HL-60/S4 treated with retinoic acid at 250 ng/mL for 4 days and 3 days (cell line): ENCODE measurements around the gene PTPN18.

ENCODE experiments used
- in situ Hi-C: fragments of 300-500 bp; cut with MboI; formaldehyde crosslinking; loops from 2 replicates; pipeline ENCODE4 v1.7.0; 2022; ENCODE audit warnings: low sequenced_read_pairs

PTPN18 gene

GRCh38 chr2:130358420-130359350 is 2.8 kb downstream of the PTPN18 start:
- in situ Hi-C loops: no loop called here

GRCh38 chr2:130359466-130359865 is 3.6 kb downstream of the PTPN18 start:
- in situ Hi-C loops: no loop called here

- in situ Hi-C loops: no loop called here
These were observed 7.6 kb downstream of the PTPN18 start for GRCh38 chr2:130363479-130363878.

- in situ Hi-C loops: no loop called here
These were observed 9.2 kb downstream of the PTPN18 start for GRCh38 chr2:130365075-130365474.

GRCh38 chr2:130365963-130366362 is 10.1 kb downstream of the PTPN18 start:
- in situ Hi-C loops: no loop called here

- in situ Hi-C loops: no loop called here
These were observed 10.9 kb downstream of the PTPN18 start for GRCh38 chr2:130366720-130367119.

- in situ Hi-C loops: no loop called here
These were observed 12.9 kb downstream of the PTPN18 start for GRCh38 chr2:130368786-130369185.

GRCh38 chr2:130369311-130369964 is 13.6 kb downstream of the PTPN18 start:
- in situ Hi-C loops: no loop called here

GRCh38 chr2:130369965-130370341 is 14.1 kb downstream of the PTPN18 start:
- in situ Hi-C loops: no loop called here

GRCh38 chr2:130370490-130370889 is 14.6 kb downstream of the PTPN18 start:
- in situ Hi-C loops: no loop called here

GRCh38 chr2:130371723-130372054 is 15.8 kb downstream of the PTPN18 start:
- in situ Hi-C loops: no loop called here

GRCh38 chr2:130372055-130372832 is 16.4 kb downstream of the PTPN18 start:
- in situ Hi-C loops: no loop called here

- in situ Hi-C loops: no loop called here
These were observed 17.3 kb downstream of the PTPN18 start for GRCh38 chr2:130372833-130373807.

GRCh38 chr2:130373808-130374365 is 18.0 kb downstream of the PTPN18 start:
- in situ Hi-C loops: no loop called here

- in situ Hi-C loops: no loop called here
These were observed 18.9 kb downstream of the PTPN18 start for GRCh38 chr2:130374587-130375290.

- in situ Hi-C loops: no loop called here
These were observed 19.7 kb downstream of the PTPN18 start for GRCh38 chr2:130375291-130376266.

- in situ Hi-C loops: no loop called here
These were observed 20.8 kb downstream of the PTPN18 start for GRCh38 chr2:130376433-130377293.
